H1 (cell line): ENCODE results near the gene CCDC117. TPM values are rescaled to one million over a fixed set of nuclear protein-coding genes. Genes with fewer than 3 reads are reported as not detected.
A peak's percentile ranks its signal among the peaks of the same experiment; 100 is the strongest.

Experiments used
- CTCF ChIA-PET: fragments of 300-600 bp; sonication (Branson Sonifier 250); formaldehyde crosslinking; loops from one replicate; lab custom pipeline; 2021; ENCODE audit not compliant: partially characterized antibody; lab: Charles Lee
- POLR2A ChIA-PET: fragments of 300-600 bp; sonication (Branson Sonifier 250); formaldehyde crosslinking; loops from one replicate; lab custom pipeline; 2021; ENCODE audit warnings: inconsistent platforms; ENCODE audit not compliant: partially characterized antibody; lab: Charles Lee
- DNase-seq, 2 experiments: peaks; one replicate each; pipeline versions ENCODE4 v3.0.0 to v3.0.0-alpha.2; 2010 to 2022; ENCODE audit warnings: low spot score in 2 of 2, low read depth in 1 of 2, mixed read lengths in 1 of 2
- FAIRE-seq: peaks from 2 replicates; lab custom pipeline; 2011; peaks lifted over from hg19 to GRCh38; lab: Jason Lieb, UNC
- H2AFZ ChIP-seq: 2 replicates; pipeline ENCODE4 v1.8.1; 2012; ENCODE audit warnings: low read length, inconsistent platforms
- H2AK5ac ChIP-seq: 2 replicates; pipeline ENCODE4 v1.6.1; 2013; ENCODE audit warnings: low read depth, low read length
- H2BK120ac ChIP-seq: replicated peaks from 2 replicates; pipeline ENCODE3; 2013; ENCODE audit warnings: low read depth, low read length, inconsistent platforms
- H2BK12ac ChIP-seq: 2 replicates; pipeline ENCODE4 v1.6.1; 2013; ENCODE audit warnings: low read depth, low read length
- H2BK15ac ChIP-seq: 2 replicates; pipeline ENCODE4 v1.6.1; 2013; ENCODE audit warnings: low read length
- H2BK20ac ChIP-seq: 2 replicates; pipeline ENCODE4 v1.6.1; 2013; ENCODE audit warnings: low read length
- H2BK5ac ChIP-seq: 2 replicates; pipeline ENCODE4 v1.6.1; 2013; ENCODE audit warnings: low read depth, low read length
- H3K14ac ChIP-seq: 2 replicates; pipeline ENCODE4 v1.6.1; 2013; ENCODE audit warnings: inconsistent platforms; ENCODE audit not compliant: insufficient read length
- H3K18ac ChIP-seq: 2 replicates; pipeline ENCODE4 v1.6.1; 2013; ENCODE audit warnings: low read length; ENCODE audit errors: extremely low read depth
- H3K23ac ChIP-seq: 2 replicates; pipeline ENCODE4 v1.6.1; 2013; ENCODE audit warnings: inconsistent platforms; ENCODE audit not compliant: insufficient read length
- H3K23me2 ChIP-seq: 2 replicates; pipeline ENCODE4 v1.6.1; 2013; ENCODE audit warnings: low read depth, low read length
- H3K27ac ChIP-seq: 2 replicates; pipeline ENCODE4 v1.6.1; 2011; ENCODE audit warnings: low read depth, low read length, inconsistent platforms
- H3K27me3 ChIP-seq, 4 experiments: replicated peaks in 1 of 4; 1 replicate in 1 of 4; 2 replicates in 3 of 4; pipeline versions ENCODE4 v1.6.1 to v1.8.1; 2011 to 2013; ENCODE audit warnings: low read length in 3 of 4, mild to moderate bottlenecking in 3 of 4, inconsistent platforms in 2 of 4, mixed read lengths in 2 of 4, moderate library complexity in 1 of 4; ENCODE audit not compliant: control insufficient read depth in 3 of 4, insufficient read depth in 3 of 4; ENCODE audit errors: extremely low read depth in 1 of 4
- H3K36me3 ChIP-seq, 4 experiments: 2 replicates each; pipeline versions ENCODE4 v1.6.1 to v1.8.1; 2011 to 2013; ENCODE audit warnings: mild to moderate bottlenecking in 4 of 4, low read length in 3 of 4, moderate library complexity in 2 of 4, control low read depth in 1 of 4, inconsistent platforms in 1 of 4; ENCODE audit not compliant: insufficient read depth in 4 of 4, control insufficient read depth in 2 of 4
- H3K4ac ChIP-seq: replicated peaks from 2 replicates; pipeline ENCODE3; 2013; ENCODE audit warnings: low read length, low read depth, mixed read lengths, inconsistent platforms; ENCODE audit not compliant: insufficient read length
- H3K4me1 ChIP-seq, 4 experiments: replicated peaks in 1 of 4; 1 replicate in 1 of 4; 2 replicates in 3 of 4; pipeline versions ENCODE4 v1.6.1 to v1.8.1; 2011 to 2013; ENCODE audit warnings: low read length in 3 of 4, inconsistent platforms in 2 of 4, mixed read lengths in 1 of 4; ENCODE audit not compliant: insufficient read depth in 4 of 4, control insufficient read depth in 3 of 4
- H3K4me2 ChIP-seq, 2 experiments: 2 replicates each; pipeline versions ENCODE4 v1.6.1 to v1.8.1; 2011 to 2013; ENCODE audit warnings: low read depth in 2 of 2, low read length in 2 of 2, control low read depth in 1 of 2, inconsistent platforms in 1 of 2, mild to moderate bottlenecking in 1 of 2; ENCODE audit not compliant: insufficient read depth in 1 of 2
- H3K4me3 ChIP-seq, 4 experiments: fragments of 200-600, 300-600 bp in 1 of 4; sonication (generic), shearing (Covaris generic), sonication (Bioruptor Twin) in 1 of 4; 2 replicates each; pipeline versions ENCODE4 v1.5.1 to v1.8.1; 2011 to 2016; ENCODE audit warnings: low read length in 4 of 4, low read depth in 3 of 4, control low read depth in 2 of 4, inconsistent platforms in 2 of 4, mild to moderate bottlenecking in 2 of 4, mixed read lengths in 1 of 4, moderate library complexity in 1 of 4; ENCODE audit not compliant: insufficient read depth in 2 of 4; ENCODE audit errors: extremely low read depth in 1 of 4
- H3K56ac ChIP-seq: replicated peaks from 2 replicates; pipeline ENCODE3; 2013; ENCODE audit warnings: low read depth, mild to moderate bottlenecking, mixed read lengths, low read length, inconsistent platforms; ENCODE audit not compliant: insufficient read length
- H3K79me1 ChIP-seq: 2 replicates; pipeline ENCODE4 v1.6.1; 2013; ENCODE audit warnings: low read depth, low read length, control low read depth
- H3K79me2 ChIP-seq, 2 experiments: 2 replicates each; pipeline versions ENCODE4 v1.6.1 to v1.8.1; 2012 to 2013; ENCODE audit warnings: low read length in 2 of 2, mild to moderate bottlenecking in 2 of 2, inconsistent platforms in 1 of 2; ENCODE audit not compliant: insufficient read depth in 2 of 2, control insufficient read depth in 1 of 2
- H3K9ac ChIP-seq, 4 experiments: replicated peaks in 1 of 4; 1 replicate in 1 of 4; 2 replicates in 3 of 4; pipeline versions ENCODE4 v1.6.1 to v1.8.1; 2011 to 2013; ENCODE audit warnings: low read depth in 3 of 4, low read length in 3 of 4, control low read depth in 2 of 4, mild to moderate bottlenecking in 2 of 4, moderate library complexity in 2 of 4, inconsistent platforms in 1 of 4; ENCODE audit errors: extremely low read depth in 1 of 4
- H3K9me3 ChIP-seq, 2 experiments: 2 replicates each; pipeline versions ENCODE4 v1.6.1 to v1.8.1; 2012 to 2013; ENCODE audit warnings: mild to moderate bottlenecking in 2 of 2, moderate library complexity in 2 of 2, control low read depth in 1 of 2, inconsistent platforms in 1 of 2, low read depth in 1 of 2, low read length in 1 of 2, mixed read lengths in 1 of 2; ENCODE audit not compliant: insufficient read depth in 2 of 2
- H4K20me1 ChIP-seq, 2 experiments: replicated peaks in 1 of 2; 2 replicates each; pipeline versions ENCODE3 to v1.8.1; 2011 to 2013; ENCODE audit warnings: inconsistent platforms in 2 of 2, low read length in 2 of 2, mild to moderate bottlenecking in 1 of 2; ENCODE audit not compliant: insufficient read depth in 2 of 2, control insufficient read depth in 1 of 2
- H4K5ac ChIP-seq: 2 replicates; pipeline ENCODE4 v1.6.1; 2013; ENCODE audit warnings: low read length, low read depth, mixed read lengths, inconsistent platforms; ENCODE audit not compliant: insufficient read length
- H4K8ac ChIP-seq: 2 replicates; pipeline ENCODE4 v1.8.0; 2013; ENCODE audit warnings: mild to moderate bottlenecking, moderate library complexity, low read length, inconsistent platforms; ENCODE audit not compliant: insufficient read depth; ENCODE audit errors: extremely low read depth
- H4K91ac ChIP-seq: replicated peaks from 2 replicates; pipeline ENCODE3; 2013; ENCODE audit warnings: low read length, mixed read lengths, inconsistent platforms; ENCODE audit not compliant: insufficient read length
- CHD2 ChIP-seq: IDR thresholded peaks from 2 replicates; pipeline ENCODE4 v1.6.1; 2012; ENCODE audit warnings: low read length, improper control_type of control experiment
- POLR2AphosphoS5 ChIP-seq: IDR thresholded peaks from 2 replicates; pipeline ENCODE4 v1.6.1; 2011; ENCODE audit warnings: low read depth, low read length
- WGBS, 2 experiments: shearing (Covaris generic) in 1 of 2; methylation state at CpG; one replicate each; pipeline versions ENCODE4 v1.1.6 to v1.1.7; 2013 to 2015; ENCODE audit warnings: low lambda C conversion rate in 2 of 2, mixed read lengths in 2 of 2, inconsistent platforms in 1 of 2, low coverage in 1 of 2, missing lambda C conversion rate in 1 of 2; ENCODE audit not compliant: insufficient replicate concordance in 2 of 2, insufficient coverage in 1 of 2, insufficient read length in 1 of 2; ENCODE audit errors: extremely low coverage in 1 of 2, missing lambda C conversion rate in 1 of 2; 5-methylcytosine and 5-hydroxymethylcytosine counted together
- polyA plus RNA-seq, 7 experiments: library from polyadenylated mRNA; depleted of rRNA in 3 of 7; stranded (reverse) in 5 of 7; unstranded in 2 of 7; fragments of >200 nt in 5 of 7; fragments of 200-250 nt in 2 of 7; gene quantifications; 1 replicate in 5 of 7; 2 replicates in 1 of 7; 4 replicates in 1 of 7; pipeline versions ENCODE4 v1.2.1 to v1.2.3, GENCODE V29; 2011 to 2013; ENCODE audit warnings: missing spikeins in 2 of 7, mixed read lengths in 2 of 7
- total RNA-seq: library from RNA; stranded (reverse); fragmentation: NEBNext Ultra II Directional; extraction: Animal tissue kit (Norgen Biotek cat#: 25700); gene quantifications from 2 replicates; pipeline ENCODE4 v1.2.1, GENCODE V29; 2021

Gene CCDC117
- total and polyA plus RNA-seq, 2 of the 8 experiments (the other 6 are each of a cell fraction or from before 2014, with no cell fraction given) = 9.1 to 43.1 TPM

DNA sequence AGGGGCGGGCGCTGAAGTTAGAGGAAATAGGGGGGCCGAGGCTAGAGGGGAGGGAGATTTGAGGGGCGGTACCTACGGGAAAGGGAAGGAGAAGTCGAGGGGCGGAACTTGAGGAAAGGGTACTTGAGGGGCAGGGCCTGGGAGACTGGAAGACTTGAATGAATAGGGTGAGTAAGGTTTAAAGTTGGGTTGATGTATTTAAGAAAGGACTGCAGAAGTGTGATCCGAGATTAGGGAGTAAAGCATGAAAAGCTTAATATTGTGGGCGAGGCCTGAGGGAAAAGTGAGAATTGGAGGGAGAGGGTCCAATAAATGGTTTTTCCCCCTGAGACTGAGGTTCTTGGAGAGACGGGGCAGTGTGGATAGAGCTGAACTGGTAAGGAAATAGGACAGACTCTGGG lies 29.9 kb upstream of the CCDC117 start:
- 11 to 100% methylated on average over 1 to 5 of the region's 10 CpGs for WGBS, 2 experiments
- H2BK20ac ChIP-seq = no peak overlapping the region
- H3K27ac ChIP-seq = no peak overlapping the region
- H2BK5ac ChIP-seq = no peak overlapping the region; the same call in 1 of the 2 replicates
- no peak overlapping the region for H2BK12ac ChIP-seq
- peaks cover 4% of the 10 kb centered on the region; the same call in 1 of the 2 replicates for H3K23me2 ChIP-seq
- peaks cover 0 to 9% of the 10 kb centered on the region in 2 experiments for H4K20me1 ChIP-seq
- no peak overlapping the region for H3K4ac ChIP-seq
- ChIA-PET CTCF (interaction anchor here (2.0 kb wide), 1 partner anchor 19 kb away, joined by 6 read pairs; no protein-coding TSS in a partner anchor), POLR2A (interaction anchor here (0.6 to 3.7 kb wide), 7 partner anchors 18 to 63 kb away, joined by 3 to 15 read pairs (median 3); partner anchors contain the start of gene XBP1)
- H3K14ac ChIP-seq = no peak overlapping the region
- H4K8ac ChIP-seq = no peak overlapping the region
- H2BK15ac ChIP-seq = no peak overlapping the region
- H3K79me2 ChIP-seq = peaks cover 0 to 50% of the 10 kb centered on the region in 2 experiments; a peak in 3 of 4 replicates
- H3K18ac ChIP-seq = no peak overlapping the region
- H2AFZ ChIP-seq = no peak overlapping the region
- H3K4me1 ChIP-seq = peaks cover 0 to 7% (median 3%) of the 10 kb centered on the region in 4 experiments; a peak in 2 of 7 replicates
- no peak overlapping the region for H2BK120ac ChIP-seq
- H3K9ac ChIP-seq = peak overlapping the region in 2 of 4 experiments; percentile 20 to 83; a peak in 4 of 7 replicates
- H3K27me3 ChIP-seq = no peaks in the 10 kb centered on the region
- no peak for DNase-seq
- peak overlapping the region; percentile 75 to 98 (median 92) for H3K4me3 ChIP-seq
- FAIRE-seq = no peak
- H3K36me3 ChIP-seq = peaks cover 11 to 38% (median 19%) of the 10 kb centered on the region in 4 experiments
- H3K9me3 ChIP-seq = no peaks in the 10 kb centered on the region
- peak overlapping the region; percentile 72 to 83 for H3K4me2 ChIP-seq
- peak overlapping the region; percentile 57 for H3K56ac ChIP-seq
- H3K23ac ChIP-seq = no peak overlapping the region
- no peak overlapping the region for H4K5ac ChIP-seq
- H2AK5ac ChIP-seq = no peak overlapping the region; the same call in 1 of the 2 replicates
- no peak overlapping the region for H4K91ac ChIP-seq
- H3K79me1 ChIP-seq = peaks cover under 1% of the 10 kb centered on the region
- no peak for TF ChIP-seq POLR2AphosphoS5
- 0 out of 2 replicates have a peak, but pooled peaks have one; percentile 15 for TF ChIP-seq CHD2
